Activated CD4-positive, CD25-positive, alpha-beta regulatory T cell treated with anti-CD3 and anti-CD28 coated beads, Interleukin-2, amount 50 U/mL, for 24 hours (primary cell): ENCODE data around the gene GPR89B.
"Not testable (repeated sequence)": the region's sequence is repeated elsewhere in the genome, so short reads cannot be mapped to it uniquely, and the experiment has no call there.

Experiments
- ATAC-seq, 2 donors: fragments of 150-1000 bp; cut with Tn5 transposase; one replicate each; pipeline ENCODE4 v1.10.0; 2021; ENCODE audit warnings: mild to moderate bottlenecking in 1 of 2, moderate library complexity in 1 of 2

GPR89B gene

GRCh38 chr1:148033147-148033546 is 104.9 kb downstream of the GPR89B start:
- ATAC-seq = not testable (repeated sequence)

DNA sequence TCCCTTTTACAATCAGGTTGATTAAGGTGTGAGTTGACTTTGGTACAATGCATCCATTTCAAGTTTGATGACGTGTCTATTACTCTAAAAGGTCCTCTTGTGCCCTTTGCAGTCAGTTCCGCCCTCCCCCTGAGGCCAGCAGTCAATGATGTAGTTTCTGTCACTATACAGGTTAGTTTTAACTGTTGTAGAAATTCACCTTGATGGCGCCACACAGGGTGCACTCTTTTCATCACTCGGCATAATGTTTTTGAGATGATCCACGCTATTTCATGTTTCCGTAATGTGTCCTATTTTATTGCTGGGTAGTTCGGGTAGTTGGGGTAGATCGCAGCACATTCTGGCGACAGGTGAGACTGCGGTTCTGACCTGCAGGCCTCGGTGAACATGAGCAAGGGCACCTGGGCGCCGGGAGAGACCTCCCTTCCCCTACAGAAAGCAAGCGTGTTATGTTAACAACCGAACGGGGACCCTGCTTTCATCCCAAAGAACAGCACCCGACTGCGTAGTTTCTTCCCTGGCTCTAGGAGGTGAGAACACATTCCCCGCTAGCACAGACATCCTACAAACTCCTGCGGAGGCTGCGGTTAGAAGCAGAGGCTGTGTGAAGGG is 109.7 kb downstream of the GPR89B start:
- ATAC-seq = peak in 1 of 2 donors; percentile 52

- peak; percentile 78 to 88 for ATAC-seq
Observed at GRCh38 chr1:148038462-148039333, 110.5 kb downstream of the GPR89B start.
